DOHH2 (cell line): ENCODE data around the gene SULT1B1.

Experiments
- H3F3A ChIP-seq: fragments of 200-600 bp; sonication (generic), shearing (Covaris generic); 2 replicates; pipeline ENCODE4 v1.6.0; 2016; ENCODE audit warnings: antibody characterized with exemption, mild to moderate bottlenecking; ENCODE audit not compliant: control insufficient read depth, insufficient read depth
- H3K27ac ChIP-seq: fragments of 200-600 bp; sonication (generic); 2 replicates; pipeline ENCODE4 v1.5.1; 2014; ENCODE audit warnings: low read depth, mild to moderate bottlenecking, low read length, moderate library complexity
- H3K27me3 ChIP-seq: fragments of 200-600 bp; sonication (generic); 2 replicates; pipeline ENCODE4 v1.6.1; 2014; ENCODE audit warnings: mild to moderate bottlenecking, low read length, mixed read lengths; ENCODE audit not compliant: control insufficient read depth
- H3K36me3 ChIP-seq: fragments of 200-600 bp; sonication (generic); 2 replicates; pipeline ENCODE4 v1.6.1; 2014; ENCODE audit warnings: mild to moderate bottlenecking, low read length, moderate library complexity, mixed read lengths; ENCODE audit not compliant: control insufficient read depth
- H3K4me1 ChIP-seq: fragments of 200-600 bp; sonication (generic); 2 replicates; pipeline ENCODE4 v1.6.1; 2014; ENCODE audit warnings: mild to moderate bottlenecking, low read length, mixed read lengths; ENCODE audit not compliant: control insufficient read depth
- H3K4me2 ChIP-seq: fragments of 200-600 bp; sonication (generic); 2 replicates; pipeline ENCODE4 v1.6.0; 2014; ENCODE audit warnings: mild to moderate bottlenecking, low read length, moderate library complexity
- H3K4me3 ChIP-seq: fragments of 200-600 bp; sonication (generic); 2 replicates; pipeline ENCODE4 v1.5.1; 2014; ENCODE audit warnings: mild to moderate bottlenecking, low read length, mixed read lengths
- H3K79me2 ChIP-seq: fragments of 200-600 bp; sonication (generic); 2 replicates; pipeline ENCODE4 v1.6.1; 2014; ENCODE audit warnings: mild to moderate bottlenecking, low read length, mixed read lengths; ENCODE audit not compliant: control insufficient read depth
- H3K9me2 ChIP-seq: fragments of 200-600 bp; sonication (generic); replicated peaks from 2 replicates; pipeline ENCODE4 v1.6.1; 2014; ENCODE audit warnings: mild to moderate bottlenecking, low read length, mixed read lengths; ENCODE audit not compliant: control insufficient read depth
- H3K9me3 ChIP-seq: fragments of 200-600 bp; sonication (generic); 2 replicates; pipeline ENCODE4 v1.6.1; 2014; ENCODE audit warnings: antibody characterized with exemption, low read length, mixed read lengths; ENCODE audit not compliant: control insufficient read depth, insufficient read depth
- H4K20me1 ChIP-seq: fragments of 200-600 bp; sonication (generic); 2 replicates; pipeline ENCODE4 v1.6.0; 2014; ENCODE audit warnings: low read depth, mild to moderate bottlenecking, antibody characterized with exemption, low read length, moderate library complexity; ENCODE audit not compliant: control insufficient read depth, insufficient read depth
- CTCF ChIP-seq: fragments of 200-600 bp; sonication (generic); IDR thresholded peaks from one replicate; pipeline ENCODE4 v1.5.1; 2014; ENCODE audit warnings: antibody characterized with exemption, mild to moderate bottlenecking, low read depth, low read length; ENCODE audit not compliant: poor library complexity, severe bottlenecking
- EZH2phosphoT487 ChIP-seq: fragments of 200-600 bp; sonication (generic); IDR thresholded peaks from 2 replicates; pipeline ENCODE4 v1.6.1; 2017; ENCODE audit warnings: borderline replicate concordance, mild to moderate bottlenecking, antibody characterized with exemption, low read length, moderate library complexity, mixed read lengths

SULT1B1 gene

GRCh38 chr4:69718396-69719271, 41.8 kb downstream of the SULT1B1 start:
- Histone ChIP-seq H3K27ac (no peak overlapping the region), H3F3A (no peaks in the 10 kb centered on the region), H3K27me3 (no peaks in the 10 kb centered on the region), H3K79me2 (no peaks in the 10 kb centered on the region), H3K4me2 (peak overlapping the region; percentile 10; the same call in 1 of the 2 replicates), H3K4me3 (no peak overlapping the region), H4K20me1 (no peaks in the 10 kb centered on the region), H3K9me3 (no peaks in the 10 kb centered on the region), H3K4me1 (peaks cover 12% of the 10 kb centered on the region), H3K9me2 (no peaks in the 10 kb centered on the region), H3K36me3 (no peaks in the 10 kb centered on the region)
- no peak for TF ChIP-seq CTCF
- TF ChIP-seq EZH2phosphoT487: no peak

GRCh38 chr4:69717778-69718177, 42.6 kb downstream of the SULT1B1 start:
- TF ChIP-seq EZH2phosphoT487 (no peak), CTCF (no peak)
- Histone ChIP-seq H3K79me2 (no peaks in the 10 kb centered on the region), H3K27ac (no peak overlapping the region)

GRCh38 chr4:69716654-69717053, 43.8 kb downstream of the SULT1B1 start:
- Histone ChIP-seq H3K4me2 (no peak overlapping the region), H3K79me2 (no peaks in the 10 kb centered on the region), H3K9me3 (no peaks in the 10 kb centered on the region), H3K27me3 (no peaks in the 10 kb centered on the region), H4K20me1 (no peaks in the 10 kb centered on the region), H3K27ac (no peak overlapping the region), H3F3A (no peaks in the 10 kb centered on the region), H3K9me2 (no peaks in the 10 kb centered on the region), H3K4me3 (no peak overlapping the region), H3K4me1 (peaks cover 12% of the 10 kb centered on the region), H3K36me3 (no peaks in the 10 kb centered on the region)
- no peak for TF ChIP-seq EZH2phosphoT487
- no peak for TF ChIP-seq CTCF

More at GRCh38 chr4:69717778-69718177, 42.6 kb downstream of the SULT1B1 start:
- Histone ChIP-seq H3K9me3 (no peaks in the 10 kb centered on the region), H3K4me2 (no peak overlapping the region), H3K4me3 (no peak overlapping the region), H3K27me3 (no peaks in the 10 kb centered on the region), H4K20me1 (no peaks in the 10 kb centered on the region), H3K4me1 (peaks cover 12% of the 10 kb centered on the region), H3K9me2 (no peaks in the 10 kb centered on the region), H3K36me3 (no peaks in the 10 kb centered on the region), H3F3A (no peaks in the 10 kb centered on the region)
